ENCODE measurements around the gene C2orf49.

The C2orf49 gene

DNA sequence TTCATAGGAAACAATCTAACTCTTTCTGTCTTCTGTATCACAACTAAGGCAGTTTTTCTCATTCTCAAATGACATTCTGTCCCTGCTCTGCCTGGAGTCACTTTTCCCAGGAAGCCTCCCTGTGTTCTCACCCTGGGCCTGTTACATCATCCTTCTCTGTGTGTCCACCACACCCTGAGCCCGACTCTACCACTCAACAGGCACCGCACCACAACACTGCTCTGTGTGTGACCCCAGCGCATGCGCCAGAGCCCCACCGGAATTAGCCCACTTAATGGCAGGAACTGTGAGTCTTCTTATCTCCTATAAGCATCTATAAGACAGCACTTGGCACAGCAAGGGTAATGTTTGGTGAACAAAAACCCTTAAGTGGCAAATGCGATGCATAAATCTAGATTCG lies 40.1 kb upstream of the C2orf49 start:
- Histone ChIP-seq H3K27ac (replicated peaks; ENCODE audit: low read length) (no peak overlapping the region), H4K8ac (ENCODE audit: low read depth, low read length) (no peak overlapping the region), H3K14ac (ENCODE audit: low read length) (no peak overlapping the region), H3K4me3 (ENCODE audit: low read length in 2 of 2) (no peak overlapping the region), H2BK15ac (ENCODE audit: low read length) (no peak overlapping the region), H3K79me1 (ENCODE audit: low read depth, low read length) (no peaks in the 10 kb centered on the region), H3K4me1 (ENCODE audit: control insufficient read depth in 2 of 2, insufficient read depth in 1 of 2, low read depth in 1 of 2, low read length in 2 of 2) (peaks cover 0 to 2% of the 10 kb centered on the region in 2 donors), H3K23ac (ENCODE audit: low read depth, low read length, poor library complexity) (no peak overlapping the region), H2AFZ (ENCODE audit: low read length) (no peak overlapping the region), H3K18ac (ENCODE audit: low read length) (no peak overlapping the region), H2BK5ac (ENCODE audit: low read length) (no peak overlapping the region), H3K9me3 (replicated peaks in 1 of 2; ENCODE audit: control insufficient read depth in 2 of 2, insufficient read depth in 1 of 2, low read depth in 1 of 2, low read length in 2 of 2) (no peaks in the 10 kb centered on the region), H3K4me2 (ENCODE audit: insufficient read depth, low read length, poor library complexity, severe bottlenecking) (no peak overlapping the region), H3K27me3 (ENCODE audit: control insufficient read depth in 3 of 3, insufficient read depth in 3 of 3, low read depth in 1 of 3, low read length in 3 of 3) (no peaks in the 10 kb centered on the region), H2BK120ac (ENCODE audit: low read depth, low read length) (no peak overlapping the region), H3K36me3 (replicated peaks in 1 of 2; ENCODE audit: control insufficient read depth in 2 of 2, insufficient read depth in 2 of 2, low read length in 2 of 2) (peaks cover 12 to 62% of the 10 kb centered on the region in 2 donors), H2AK5ac (ENCODE audit: low read depth, low read length) (no peak overlapping the region), H4K91ac (ENCODE audit: low read depth, low read length, poor library complexity) (no peak overlapping the region), H3K4ac (ENCODE audit: low read length) (no peak overlapping the region), H2BK12ac (ENCODE audit: low read length) (no peak overlapping the region), H3K9ac (ENCODE audit: low read depth, low read length, poor library complexity) (no peak overlapping the region)
- DNase-seq (ENCODE audit: low spot score), result no peak
- no CpG with 5 or more reads among the region's 7 CpGs for WGBS, 2 donors (ENCODE audit: extremely low coverage in 2 of 2, insufficient read length in 2 of 2, insufficient replicate concordance in 1 of 2)

DNA sequence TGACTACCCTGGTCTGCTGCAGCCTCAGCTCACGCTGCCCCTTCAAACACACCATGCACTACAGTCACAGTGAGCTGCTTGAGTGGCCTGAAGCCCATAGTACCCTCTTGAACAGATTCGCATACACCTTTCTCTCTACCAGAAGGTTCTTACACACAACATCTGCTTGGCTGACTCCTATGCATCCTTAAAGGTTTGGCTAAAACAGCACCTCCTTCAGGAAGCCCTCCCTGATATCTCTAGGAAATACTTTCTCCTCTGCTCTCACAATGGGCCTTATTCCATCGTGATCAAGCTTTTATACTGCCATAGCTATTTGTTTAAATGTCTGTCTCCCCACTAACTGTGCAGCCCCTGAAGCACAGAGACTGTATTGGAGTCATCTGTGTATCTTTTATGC lies 39.3 kb upstream of the C2orf49 start:
- H2AFZ ChIP-seq (ENCODE audit: low read length), result no peak overlapping the region
- H3K14ac ChIP-seq (ENCODE audit: low read length), result no peak overlapping the region
- no peak overlapping the region for H4K91ac ChIP-seq (ENCODE audit: low read depth, low read length, poor library complexity)
- H2BK15ac ChIP-seq (ENCODE audit: low read length), result no peak overlapping the region
- peaks cover 12 to 60% of the 10 kb centered on the region in 2 donors for H3K36me3 ChIP-seq (replicated peaks in 1 of 2; ENCODE audit: control insufficient read depth in 2 of 2, insufficient read depth in 2 of 2, low read length in 2 of 2)
- H3K27ac ChIP-seq (replicated peaks; ENCODE audit: low read length), result no peak overlapping the region
- H2BK5ac ChIP-seq (ENCODE audit: low read length), result no peak overlapping the region
- no peaks in the 10 kb centered on the region for H3K79me1 ChIP-seq (ENCODE audit: low read depth, low read length)
- no peak overlapping the region for H4K8ac ChIP-seq (ENCODE audit: low read depth, low read length)
- H3K23ac ChIP-seq (ENCODE audit: low read depth, low read length, poor library complexity), result no peak overlapping the region
- no peak overlapping the region for H3K4me3 ChIP-seq (ENCODE audit: low read length in 2 of 2)
- DNase-seq (ENCODE audit: low spot score), result no peak
- H3K4ac ChIP-seq (ENCODE audit: low read length), result no peak overlapping the region
- no peak overlapping the region for H2BK120ac ChIP-seq (ENCODE audit: low read depth, low read length)
- no peaks in the 10 kb centered on the region for H3K9me3 ChIP-seq (replicated peaks in 1 of 2; ENCODE audit: control insufficient read depth in 2 of 2, insufficient read depth in 1 of 2, low read depth in 1 of 2, low read length in 2 of 2)
- H2BK12ac ChIP-seq (ENCODE audit: low read length), result no peak overlapping the region
- H3K4me1 ChIP-seq (ENCODE audit: control insufficient read depth in 2 of 2, insufficient read depth in 1 of 2, low read depth in 1 of 2, low read length in 2 of 2), result peaks cover 0 to 2% of the 10 kb centered on the region in 2 donors
- no peak overlapping the region for H2AK5ac ChIP-seq (ENCODE audit: low read depth, low read length)
- H3K9ac ChIP-seq (ENCODE audit: low read depth, low read length, poor library complexity), result no peak overlapping the region
- no peak overlapping the region for H3K18ac ChIP-seq (ENCODE audit: low read length)
- WGBS, 2 donors (ENCODE audit: extremely low coverage in 2 of 2, insufficient read length in 2 of 2, insufficient replicate concordance in 1 of 2), result no CpG with 5 or more reads among the region's 3 CpGs
- H3K4me2 ChIP-seq (ENCODE audit: insufficient read depth, low read length, poor library complexity, severe bottlenecking), result no peak overlapping the region
- no peaks in the 10 kb centered on the region for H3K27me3 ChIP-seq (ENCODE audit: control insufficient read depth in 3 of 3, insufficient read depth in 3 of 3, low read depth in 1 of 3, low read length in 3 of 3)

DNA sequence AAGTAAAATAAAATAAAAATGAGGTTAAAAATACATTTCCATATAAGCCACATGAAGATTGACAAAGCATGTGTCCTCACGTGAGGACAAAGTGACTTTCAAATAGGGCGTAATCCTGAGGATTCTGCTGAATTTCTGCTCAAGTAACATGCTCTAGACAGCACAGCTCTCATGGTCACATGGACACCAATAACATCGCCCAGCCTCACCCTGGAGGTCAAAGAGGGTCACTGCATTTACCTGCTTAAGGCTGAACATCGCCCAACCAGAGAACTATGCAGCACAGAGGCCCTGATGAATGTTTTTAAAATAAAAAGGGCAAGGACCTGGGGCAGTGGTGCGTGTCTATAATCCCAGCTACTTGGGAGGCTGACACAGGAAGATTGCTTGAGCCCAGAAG lies 38.0 kb upstream of the C2orf49 start:
- H4K8ac ChIP-seq (ENCODE audit: low read depth, low read length), result no peak overlapping the region
- no peak overlapping the region for H3K14ac ChIP-seq (ENCODE audit: low read length)
- H3K79me1 ChIP-seq (ENCODE audit: low read depth, low read length), result no peaks in the 10 kb centered on the region
- no peak overlapping the region for H2BK5ac ChIP-seq (ENCODE audit: low read length)
- H2BK15ac ChIP-seq (ENCODE audit: low read length), result no peak overlapping the region
- no peak overlapping the region for H4K91ac ChIP-seq (ENCODE audit: low read depth, low read length, poor library complexity)
- no peak overlapping the region for H3K4me3 ChIP-seq (ENCODE audit: low read length in 2 of 2)
- H2BK12ac ChIP-seq (ENCODE audit: low read length), result no peak overlapping the region
- no peaks in the 10 kb centered on the region for H3K27me3 ChIP-seq (ENCODE audit: control insufficient read depth in 3 of 3, insufficient read depth in 3 of 3, low read depth in 1 of 3, low read length in 3 of 3)
- no peak overlapping the region for H2BK120ac ChIP-seq (ENCODE audit: low read depth, low read length)
- H3K23ac ChIP-seq (ENCODE audit: low read depth, low read length, poor library complexity), result no peak overlapping the region
- H3K4me2 ChIP-seq (ENCODE audit: insufficient read depth, low read length, poor library complexity, severe bottlenecking), result no peak overlapping the region
- no peak overlapping the region for H3K27ac ChIP-seq (replicated peaks; ENCODE audit: low read length)
- peaks cover 0 to 2% of the 10 kb centered on the region in 2 donors for H3K4me1 ChIP-seq (ENCODE audit: control insufficient read depth in 2 of 2, insufficient read depth in 1 of 2, low read depth in 1 of 2, low read length in 2 of 2)
- DNase-seq (ENCODE audit: low spot score), result no peak
- peaks cover 12 to 50% of the 10 kb centered on the region in 2 donors for H3K36me3 ChIP-seq (replicated peaks in 1 of 2; ENCODE audit: control insufficient read depth in 2 of 2, insufficient read depth in 2 of 2, low read length in 2 of 2)
- H3K18ac ChIP-seq (ENCODE audit: low read length), result no peak overlapping the region
- no peak overlapping the region for H3K4ac ChIP-seq (ENCODE audit: low read length)
- H3K9ac ChIP-seq (ENCODE audit: low read depth, low read length, poor library complexity), result no peak overlapping the region
- no peaks in the 10 kb centered on the region for H3K9me3 ChIP-seq (replicated peaks in 1 of 2; ENCODE audit: control insufficient read depth in 2 of 2, insufficient read depth in 1 of 2, low read depth in 1 of 2, low read length in 2 of 2)
- H2AFZ ChIP-seq (ENCODE audit: low read length), result no peak overlapping the region
- WGBS, 2 donors (ENCODE audit: extremely low coverage in 2 of 2, insufficient read length in 2 of 2, insufficient replicate concordance in 1 of 2), result no CpG with 5 or more reads among the region's 5 CpGs
- no peak overlapping the region for H2AK5ac ChIP-seq (ENCODE audit: low read depth, low read length)

DNA sequence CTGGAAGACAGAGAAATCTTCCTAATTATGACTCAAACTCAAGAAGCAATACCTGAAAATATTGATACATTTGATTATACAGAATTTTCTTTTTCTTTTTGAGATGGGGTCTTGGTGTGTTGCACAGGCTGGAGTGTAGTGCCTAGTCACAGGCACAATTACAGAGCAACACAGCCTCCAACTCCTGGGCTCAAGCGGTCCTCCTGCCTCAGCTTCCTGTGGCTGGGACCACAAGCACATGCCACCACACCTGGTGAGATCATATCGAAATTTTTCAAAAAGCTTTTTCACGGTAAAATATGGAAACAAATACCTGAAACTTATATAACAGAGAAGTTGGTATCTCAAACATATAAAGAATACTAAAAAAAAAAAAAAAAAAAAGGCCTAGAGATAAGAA lies 35.7 kb upstream of the C2orf49 start:
- H2BK5ac ChIP-seq (ENCODE audit: low read length), result no peak overlapping the region
- DNase-seq (ENCODE audit: low spot score), result no peak
- H3K27me3 ChIP-seq (ENCODE audit: control insufficient read depth in 3 of 3, insufficient read depth in 3 of 3, low read depth in 1 of 3, low read length in 3 of 3), result no peaks in the 10 kb centered on the region
- H3K4me1 ChIP-seq (ENCODE audit: control insufficient read depth in 2 of 2, insufficient read depth in 1 of 2, low read depth in 1 of 2, low read length in 2 of 2), result no peaks in the 10 kb centered on the region
- H3K36me3 ChIP-seq (replicated peaks in 1 of 2; ENCODE audit: control insufficient read depth in 2 of 2, insufficient read depth in 2 of 2, low read length in 2 of 2), result peaks cover 10 to 44% of the 10 kb centered on the region in 2 donors
- H3K14ac ChIP-seq (ENCODE audit: low read length), result no peak overlapping the region
- H3K79me1 ChIP-seq (ENCODE audit: low read depth, low read length), result peaks cover 2% of the 10 kb centered on the region
- H4K8ac ChIP-seq (ENCODE audit: low read depth, low read length), result no peak overlapping the region
- no peak overlapping the region for H2BK120ac ChIP-seq (ENCODE audit: low read depth, low read length)
- no peak overlapping the region for H3K18ac ChIP-seq (ENCODE audit: low read length)
- no peak overlapping the region for H2BK12ac ChIP-seq (ENCODE audit: low read length)
- H2AK5ac ChIP-seq (ENCODE audit: low read depth, low read length), result no peak overlapping the region
- H3K4me3 ChIP-seq (ENCODE audit: low read length in 2 of 2), result no peak overlapping the region
- H4K91ac ChIP-seq (ENCODE audit: low read depth, low read length, poor library complexity), result no peak overlapping the region
- H2BK15ac ChIP-seq (ENCODE audit: low read length), result no peak overlapping the region
- no peak overlapping the region for H3K27ac ChIP-seq (replicated peaks; ENCODE audit: low read length)
- no peaks in the 10 kb centered on the region for H3K9me3 ChIP-seq (replicated peaks in 1 of 2; ENCODE audit: control insufficient read depth in 2 of 2, insufficient read depth in 1 of 2, low read depth in 1 of 2, low read length in 2 of 2)
- WGBS, 2 donors (ENCODE audit: extremely low coverage in 2 of 2, insufficient read length in 2 of 2, insufficient replicate concordance in 1 of 2), result no CpG with 5 or more reads among the region's 3 CpGs
- H3K9ac ChIP-seq (ENCODE audit: low read depth, low read length, poor library complexity), result no peak overlapping the region
- H3K4me2 ChIP-seq (ENCODE audit: insufficient read depth, low read length, poor library complexity, severe bottlenecking), result no peak overlapping the region
- H3K4ac ChIP-seq (ENCODE audit: low read length), result no peak overlapping the region
- no peak overlapping the region for H3K23ac ChIP-seq (ENCODE audit: low read depth, low read length, poor library complexity)
- no peak overlapping the region for H2AFZ ChIP-seq (ENCODE audit: low read length)
